HCT116 (cell line): ENCODE results near the gene SLC18B1. TPM values are rescaled to one million over a fixed set of nuclear protein-coding genes. Genes with fewer than 3 reads are reported as not detected.

Experiments used
- ATAC-seq: fragments of 200-7000 bp; cut with Tn5 transposase; 2 replicates; pipeline ENCODE4 v1.9.1; 2020; ENCODE audit warnings: mild to moderate bottlenecking, moderate library complexity
- BruUV-seq: library from RNA; stranded (reverse); fragments of 400-500 nt; replicated peaks from 2 replicates; lab custom pipeline; 2021; lab: Mats Ljungman, UMichigan
- CTCF ChIA-PET: fragments of 300-600 bp; sonication (Branson Sonifier 250); formaldehyde crosslinking; loops from one replicate; lab custom pipeline; 2021; ENCODE audit warnings: antibody characterized with exemption; lab: Charles Lee
- POLR2A ChIA-PET: fragments of 300-600, 350-600 bp; sonication (Branson Sonifier 250); formaldehyde crosslinking; loops from one replicate; lab custom pipeline; 2021; ENCODE audit warnings: antibody characterized with exemption; lab: Charles Lee
- RAD21 ChIA-PET, 2 experiments: fragments of 300-600 bp; sonication (Branson Sonifier 250); formaldehyde crosslinking; loops; one replicate each; lab custom pipeline; 2023; ENCODE audit warnings: low total read pairs in 2 of 2; ENCODE audit not compliant: uncharacterized antibody in 2 of 2, unreplicated experiment in 2 of 2, low non-redundant PET in 1 of 2; lab: Charles Lee
- DNase-seq: peaks from one replicate; pipeline ENCODE4 v3.0.0-alpha.2; 2010; ENCODE audit warnings: low read depth, low spot score
- H2AFZ ChIP-seq: fragments of 200-600 bp; shearing (Covaris generic), sonication (generic); 2 replicates; pipeline ENCODE4 v1.6.1; 2017; ENCODE audit warnings: low read depth, mixed run types, mixed read lengths, antibody characterized with exemption, low read length; ENCODE audit not compliant: poor library complexity, severe bottlenecking
- H3K27ac ChIP-seq: 2 replicates; pipeline ENCODE4 v1.5.1; 2012; ENCODE audit warnings: low read depth, low read length
- H3K27me3 ChIP-seq: fragments of 200-600 bp; sonication (generic); 2 replicates; pipeline ENCODE4 v1.6.1; 2016; ENCODE audit warnings: mixed run types, low read length, mixed read lengths; ENCODE audit not compliant: insufficient read depth
- H3K36me3 ChIP-seq, 2 experiments: fragments of 200-500 bp in 1 of 2; fragments of 200-600 bp in 1 of 2; sonication (Bioruptor generic) in 1 of 2; sonication (generic) in 1 of 2; 2 replicates each; pipeline versions ENCODE4 v1.5.1 to v1.6.1; 2014 to 2016; ENCODE audit warnings: low read length in 2 of 2, inconsistent platforms in 1 of 2, mixed read lengths in 1 of 2, mixed run types in 1 of 2; ENCODE audit not compliant: insufficient read depth in 2 of 2, control insufficient read depth in 1 of 2
- H3K4me1 ChIP-seq, 2 experiments: fragments of 200-600 bp in 1 of 2; sonication (generic) in 1 of 2; 2 replicates each; pipeline versions ENCODE4 v1.5.1 to v1.6.1; 2012 to 2017; ENCODE audit warnings: low read length in 2 of 2, inconsistent platforms in 1 of 2, mild to moderate bottlenecking in 1 of 2, mixed read lengths in 1 of 2, mixed run types in 1 of 2, moderate library complexity in 1 of 2; ENCODE audit not compliant: insufficient read depth in 2 of 2, control insufficient read depth in 1 of 2
- H3K4me2 ChIP-seq: fragments of 200-600 bp; sonication (generic); 2 replicates; pipeline ENCODE4 v1.6.1; 2017; ENCODE audit warnings: mixed run types, low read length, mixed read lengths
- H3K4me3 ChIP-seq, 2 experiments: fragments of 200-600 bp in 1 of 2; sonication (generic) in 1 of 2; replicated peaks in 1 of 2; 2 replicates each; pipeline ENCODE4 v1.5.1; 2011 to 2016; ENCODE audit warnings: low read length in 2 of 2, control low read depth in 1 of 2, low read depth in 1 of 2, mild to moderate bottlenecking in 1 of 2, mixed read lengths in 1 of 2, mixed run types in 1 of 2
- H3K79me2 ChIP-seq: fragments of 200-600 bp; sonication (generic); 2 replicates; pipeline ENCODE4 v1.6.1; 2017; ENCODE audit warnings: mild to moderate bottlenecking, mixed run types, low read length, moderate library complexity, mixed read lengths; ENCODE audit not compliant: insufficient read depth
- H3K9ac ChIP-seq: fragments of 200-600 bp; sonication (generic); 2 replicates; pipeline ENCODE4 v1.6.1; 2016; ENCODE audit warnings: low read length, mixed read lengths
- H3K9me2 ChIP-seq: fragments of 200-600 bp; sonication (generic), shearing (Covaris generic); 2 replicates; pipeline ENCODE4 v1.6.1; 2017; ENCODE audit warnings: mixed run types, mild to moderate bottlenecking, moderate library complexity; ENCODE audit not compliant: insufficient read depth
- H3K9me3 ChIP-seq, 2 experiments: fragments of 200-500 bp in 1 of 2; fragments of 200-600 bp in 1 of 2; sonication (Bioruptor generic) in 1 of 2; sonication (generic) in 1 of 2; 2 replicates each; pipeline ENCODE4 v1.6.1; 2014 to 2017; ENCODE audit warnings: low read length in 2 of 2, mixed read lengths in 2 of 2, inconsistent platforms in 1 of 2, low read depth in 1 of 2, mild to moderate bottlenecking in 1 of 2, mixed run types in 1 of 2, moderate library complexity in 1 of 2; ENCODE audit not compliant: control insufficient read depth in 1 of 2, insufficient read depth in 1 of 2
- H4K20me1 ChIP-seq: fragments of 200-600 bp; sonication (generic), shearing (Covaris generic); 2 replicates; pipeline ENCODE4 v1.6.1; 2017; ENCODE audit warnings: mixed run types, mild to moderate bottlenecking, moderate library complexity; ENCODE audit not compliant: insufficient read depth
- CBX3 ChIP-seq: IDR thresholded peaks from 2 replicates; pipeline ENCODE4 v1.6.1; 2012; ENCODE audit warnings: low read depth
- EGR1 ChIP-seq: IDR thresholded peaks from 2 replicates; pipeline ENCODE4 v1.6.1; 2012; ENCODE audit warnings: low read depth
- ELF1 ChIP-seq: IDR thresholded peaks from 2 replicates; pipeline ENCODE4 v1.6.1; 2012; ENCODE audit warnings: low read depth, borderline replicate concordance
- JUND ChIP-seq: IDR thresholded peaks from 2 replicates; pipeline ENCODE4 v1.6.1; 2012
- POLR2A ChIP-seq: IDR thresholded peaks from 2 replicates; pipeline ENCODE4 v1.7.0; 2011; ENCODE audit warnings: borderline replicate concordance; ENCODE audit not compliant: insufficient read depth, insufficient read length; ENCODE audit errors: extremely low read depth
- POLR2AphosphoS5 ChIP-seq: IDR thresholded peaks from 2 replicates; pipeline ENCODE4 v1.6.1; 2011; ENCODE audit warnings: mild to moderate bottlenecking, low read depth, low read length, moderate library complexity
- SIN3A ChIP-seq: IDR thresholded peaks from 2 replicates; pipeline ENCODE4 v1.6.1; 2012; ENCODE audit warnings: low read depth
- TCF7L2 ChIP-seq: IDR thresholded peaks from 2 replicates; pipeline ENCODE4 v1.7.0; 2011; ENCODE audit warnings: borderline replicate concordance, inconsistent platforms; ENCODE audit not compliant: insufficient read depth, insufficient read length; ENCODE audit errors: extremely low read depth
- ZNF274 ChIP-seq: fragments of 200-500 bp; sonication (Bioruptor generic); IDR thresholded peaks from 2 replicates; pipeline ENCODE4 v1.6.1; 2014; ENCODE audit warnings: mild to moderate bottlenecking, low read depth, low read length, inconsistent platforms
- intact Hi-C: fragments of 100-400 bp; cut with micrococcal nuclease; formaldehyde crosslinking; loops from 2 replicates; pipeline ENCODE4 v1.10.0; 2022
- total RNA-seq: library from RNA; stranded (reverse); gene quantifications from one replicate; pipeline ENCODE4 v1.2.1, GENCODE V29; 2021; ENCODE audit not compliant: unreplicated experiment
- TF ChIP-seq, protein P1 (sequence below): IDR thresholded peaks from 2 replicates; pipeline ENCODE4 v1.6.1; 2012; ENCODE audit warnings: low read depth
- TF ChIP-seq, protein P2 (sequence below): IDR thresholded peaks from 2 replicates; pipeline ENCODE4 v1.6.1; 2012
- TF ChIP-seq, protein P3 (sequence below): IDR thresholded peaks from 2 replicates; pipeline ENCODE4 v1.6.1; 2011; ENCODE audit warnings: mild to moderate bottlenecking, low read length, moderate library complexity; ENCODE audit not compliant: insufficient replicate concordance; ENCODE audit errors: extremely low read depth

The SLC18B1 gene
- total RNA-seq, 1 experiment from 2014 or later, result 18.1 TPM

DNA sequence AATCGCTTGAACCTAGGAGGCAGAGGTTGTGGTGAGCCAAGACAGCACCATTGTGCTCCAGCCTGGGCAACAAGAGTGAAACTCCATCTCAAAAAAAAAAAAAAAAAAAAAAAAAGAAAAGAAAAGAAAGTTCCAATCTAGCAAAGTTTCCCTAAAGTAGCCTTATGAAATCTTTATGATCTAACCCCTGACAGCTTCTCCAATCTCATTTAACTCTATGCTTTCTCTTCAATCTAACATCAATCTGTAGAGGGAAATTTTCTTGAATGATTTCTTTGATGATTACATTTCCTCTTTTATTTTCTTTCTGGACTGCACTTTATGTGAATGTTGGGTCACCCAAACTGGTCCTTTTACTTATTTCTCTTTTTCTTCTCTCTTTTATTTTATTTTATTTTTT is 2.2 kb upstream of the SLC18B1 start:
- no peak overlapping the region for H3K4me3 ChIP-seq
- H4K20me1 ChIP-seq, result no peaks in the 10 kb centered on the region
- ATAC-seq (no peak), DNase-seq (no peak)
- H3K9me2 ChIP-seq, result no peaks in the 10 kb centered on the region; the same call in 1 of the 2 replicates
- no peak overlapping the region for H3K4me2 ChIP-seq
- BruUV-seq, result no TSS peak
- ChIA-PET RAD21 (no interaction called here), POLR2A (interaction anchor here (1.5 kb wide), 1 partner anchor 11 kb away, joined by 7 read pairs; no protein-coding TSS in a partner anchor), CTCF (no interaction called here)
- 0 out of 2 replicates have a peak, but pooled peaks cover 5% of the 10 kb centered on the region for H3K79me2 ChIP-seq
- H3K27me3 ChIP-seq, result no peaks in the 10 kb centered on the region
- no peak overlapping the region for H2AFZ ChIP-seq
- no peak overlapping the region for H3K27ac ChIP-seq
- no peaks in the 10 kb centered on the region for H3K9me3 ChIP-seq
- H3K9ac ChIP-seq, result no peak overlapping the region
- intact Hi-C loops, result no loop called here
- peaks cover 2 to 6% of the 10 kb centered on the region in 2 experiments; a peak in 2 of 4 replicates for H3K4me1 ChIP-seq
- no peaks in the 10 kb centered on the region for H3K36me3 ChIP-seq
- no peak for TF ChIP-seq POLR2A
- TF ChIP-seq ZNF274, result no peak
- TF ChIP-seq, protein P1, sequence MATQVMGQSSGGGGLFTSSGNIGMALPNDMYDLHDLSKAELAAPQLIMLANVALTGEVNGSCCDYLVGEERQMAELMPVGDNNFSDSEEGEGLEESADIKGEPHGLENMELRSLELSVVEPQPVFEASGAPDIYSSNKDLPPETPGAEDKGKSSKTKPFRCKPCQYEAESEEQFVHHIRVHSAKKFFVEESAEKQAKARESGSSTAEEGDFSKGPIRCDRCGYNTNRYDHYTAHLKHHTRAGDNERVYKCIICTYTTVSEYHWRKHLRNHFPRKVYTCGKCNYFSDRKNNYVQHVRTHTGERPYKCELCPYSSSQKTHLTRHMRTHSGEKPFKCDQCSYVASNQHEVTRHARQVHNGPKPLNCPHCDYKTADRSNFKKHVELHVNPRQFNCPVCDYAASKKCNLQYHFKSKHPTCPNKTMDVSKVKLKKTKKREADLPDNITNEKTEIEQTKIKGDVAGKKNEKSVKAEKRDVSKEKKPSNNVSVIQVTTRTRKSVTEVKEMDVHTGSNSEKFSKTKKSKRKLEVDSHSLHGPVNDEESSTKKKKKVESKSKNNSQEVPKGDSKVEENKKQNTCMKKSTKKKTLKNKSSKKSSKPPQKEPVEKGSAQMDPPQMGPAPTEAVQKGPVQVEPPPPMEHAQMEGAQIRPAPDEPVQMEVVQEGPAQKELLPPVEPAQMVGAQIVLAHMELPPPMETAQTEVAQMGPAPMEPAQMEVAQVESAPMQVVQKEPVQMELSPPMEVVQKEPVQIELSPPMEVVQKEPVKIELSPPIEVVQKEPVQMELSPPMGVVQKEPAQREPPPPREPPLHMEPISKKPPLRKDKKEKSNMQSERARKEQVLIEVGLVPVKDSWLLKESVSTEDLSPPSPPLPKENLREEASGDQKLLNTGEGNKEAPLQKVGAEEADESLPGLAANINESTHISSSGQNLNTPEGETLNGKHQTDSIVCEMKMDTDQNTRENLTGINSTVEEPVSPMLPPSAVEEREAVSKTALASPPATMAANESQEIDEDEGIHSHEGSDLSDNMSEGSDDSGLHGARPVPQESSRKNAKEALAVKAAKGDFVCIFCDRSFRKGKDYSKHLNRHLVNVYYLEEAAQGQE, result no peak
- no peak for TF ChIP-seq ELF1
- no peak for TF ChIP-seq POLR2AphosphoS5
- TF ChIP-seq SIN3A, result no peak
- no peak for TF ChIP-seq EGR1
- TF ChIP-seq, protein P2, sequence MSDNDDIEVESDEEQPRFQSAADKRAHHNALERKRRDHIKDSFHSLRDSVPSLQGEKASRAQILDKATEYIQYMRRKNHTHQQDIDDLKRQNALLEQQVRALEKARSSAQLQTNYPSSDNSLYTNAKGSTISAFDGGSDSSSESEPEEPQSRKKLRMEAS, result no peak
- no peak for TF ChIP-seq TCF7L2
- no peak for TF ChIP-seq JUND
- TF ChIP-seq, protein P3, sequence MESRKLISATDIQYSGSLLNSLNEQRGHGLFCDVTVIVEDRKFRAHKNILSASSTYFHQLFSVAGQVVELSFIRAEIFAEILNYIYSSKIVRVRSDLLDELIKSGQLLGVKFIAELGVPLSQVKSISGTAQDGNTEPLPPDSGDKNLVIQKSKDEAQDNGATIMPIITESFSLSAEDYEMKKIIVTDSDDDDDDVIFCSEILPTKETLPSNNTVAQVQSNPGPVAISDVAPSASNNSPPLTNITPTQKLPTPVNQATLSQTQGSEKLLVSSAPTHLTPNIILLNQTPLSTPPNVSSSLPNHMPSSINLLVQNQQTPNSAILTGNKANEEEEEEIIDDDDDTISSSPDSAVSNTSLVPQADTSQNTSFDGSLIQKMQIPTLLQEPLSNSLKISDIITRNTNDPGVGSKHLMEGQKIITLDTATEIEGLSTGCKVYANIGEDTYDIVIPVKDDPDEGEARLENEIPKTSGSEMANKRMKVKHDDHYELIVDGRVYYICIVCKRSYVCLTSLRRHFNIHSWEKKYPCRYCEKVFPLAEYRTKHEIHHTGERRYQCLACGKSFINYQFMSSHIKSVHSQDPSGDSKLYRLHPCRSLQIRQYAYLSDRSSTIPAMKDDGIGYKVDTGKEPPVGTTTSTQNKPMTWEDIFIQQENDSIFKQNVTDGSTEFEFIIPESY, result no peak
- TF ChIP-seq CBX3, result no peak
